Endothelial cell of umbilical vein (primary cell): ENCODE measurements around the gene BAG5. TPM values are rescaled to one million over a fixed set of nuclear protein-coding genes. Genes with fewer than 3 reads are reported as not detected.

ENCODE experiments used
- BruUV-seq: library from RNA; stranded (reverse); fragments of 400-500 nt; replicated peaks from 2 replicates; lab custom pipeline; 2021; lab: Mats Ljungman, UMichigan
- CTCF ChIA-PET: fragments of 300-600, 350-600 bp; sonication (Branson Sonifier 250); formaldehyde crosslinking; loops from one replicate; lab custom pipeline; 2021; ENCODE audit warnings: antibody characterized with exemption, inconsistent platforms; lab: Charles Lee
- POLR2A ChIA-PET: fragments of 300-600, 350-600 bp; sonication (Branson Sonifier 250); formaldehyde crosslinking; loops from one replicate; lab custom pipeline; 2021; ENCODE audit warnings: antibody characterized with exemption, inconsistent platforms; lab: Charles Lee
- DNase-seq: peaks from one replicate; pipeline ENCODE4 v3.0.0-alpha.2; 2011; ENCODE audit warnings: low read depth, low spot score
- FAIRE-seq: peaks from 2 replicates; lab custom pipeline; 2011; peaks lifted over from hg19 to GRCh38; lab: Jason Lieb, UNC
- H2AFZ ChIP-seq: 2 replicates; pipeline ENCODE4 v1.6.0; 2012; ENCODE audit warnings: low read depth, low read length, control low read depth, inconsistent platforms
- H3K27ac ChIP-seq: 2 replicates; pipeline ENCODE4 v1.5.1; 2011; ENCODE audit warnings: low read depth, mild to moderate bottlenecking, control low read depth, low read length, moderate library complexity; ENCODE audit not compliant: insufficient read depth
- H3K27me3 ChIP-seq, 2 experiments: 2 replicates each; pipeline versions ENCODE4 v1.6.0 to v1.6.1; 2011; ENCODE audit warnings: low read length in 2 of 2, mixed read lengths in 1 of 2; ENCODE audit not compliant: control insufficient read depth in 2 of 2, insufficient read depth in 2 of 2
- H3K36me3 ChIP-seq, 2 experiments: 2 replicates in 1 of 2; 3 replicates in 1 of 2; pipeline ENCODE4 v1.5.1; 2011; ENCODE audit warnings: low read length in 2 of 2, mild to moderate bottlenecking in 1 of 2, moderate library complexity in 1 of 2; ENCODE audit not compliant: control insufficient read depth in 2 of 2, insufficient read depth in 2 of 2; ENCODE audit errors: extremely low read depth in 1 of 2
- H3K4me1 ChIP-seq: 3 replicates; pipeline ENCODE4 v1.5.1; 2011; ENCODE audit warnings: mild to moderate bottlenecking, low read length; ENCODE audit not compliant: control insufficient read depth, insufficient read depth; ENCODE audit errors: extremely low read depth
- H3K4me2 ChIP-seq: 2 replicates; pipeline ENCODE4 v1.6.1; 2011; ENCODE audit warnings: low read length, control low read depth, mixed read lengths; ENCODE audit not compliant: insufficient read depth
- H3K4me3 ChIP-seq, 3 experiments: fragments of 200-600 bp in 1 of 3; sonication (generic), shearing (Covaris generic) in 1 of 3; replicated peaks in 1 of 3; 2 replicates each; pipeline ENCODE4 v1.5.1; 2011 to 2016; ENCODE audit warnings: control low read depth in 3 of 3, low read length in 3 of 3, mild to moderate bottlenecking in 2 of 3, inconsistent platforms in 1 of 3, low read depth in 1 of 3, moderate library complexity in 1 of 3; ENCODE audit not compliant: insufficient read depth in 1 of 3
- H3K79me2 ChIP-seq: 2 replicates; pipeline ENCODE4 v1.6.0; 2012; ENCODE audit warnings: low read length, inconsistent platforms; ENCODE audit not compliant: control insufficient read depth, insufficient read depth
- H3K9ac ChIP-seq: replicated peaks from 2 replicates; pipeline ENCODE3; 2011; ENCODE audit warnings: low read length, control low read depth; ENCODE audit not compliant: insufficient read depth; ENCODE audit errors: extremely low read depth
- H3K9me1 ChIP-seq: replicated peaks from 3 replicates; pipeline ENCODE4 v1.6.0; 2011; ENCODE audit warnings: mild to moderate bottlenecking, low read length; ENCODE audit not compliant: control insufficient read depth, insufficient read depth; ENCODE audit errors: extremely low read depth
- H3K9me3 ChIP-seq: replicated peaks from 2 replicates; pipeline ENCODE4 v1.5.1; 2012; ENCODE audit warnings: low read length, inconsistent platforms; ENCODE audit not compliant: control insufficient read depth, insufficient read depth
- H4K20me1 ChIP-seq: replicated peaks from 2 replicates; pipeline ENCODE3; 2011; ENCODE audit warnings: mild to moderate bottlenecking, low read length; ENCODE audit not compliant: control insufficient read depth, insufficient read depth; ENCODE audit errors: extremely low read depth
- CTCF ChIP-seq, 2 donors: IDR thresholded peaks; 1 replicate in 1 of 2; 2 replicates in 1 of 2; pipeline ENCODE4 v1.5.1; 2011; ENCODE audit warnings: low read length in 2 of 2, mild to moderate bottlenecking in 2 of 2, moderate library complexity in 2 of 2, control low read depth in 1 of 2, inconsistent platforms in 1 of 2, low read depth in 1 of 2; ENCODE audit not compliant: insufficient read depth in 1 of 2; ENCODE audit errors: extremely low read depth in 1 of 2
- EZH2 ChIP-seq: IDR thresholded peaks from 2 replicates; pipeline ENCODE4 v1.6.1; 2012; ENCODE audit warnings: borderline replicate concordance, low read depth, mild to moderate bottlenecking, moderate library complexity, low read length, inconsistent platforms; ENCODE audit not compliant: severe bottlenecking
- FOS ChIP-seq: IDR thresholded peaks from 2 replicates; pipeline ENCODE4 v1.6.1; 2011; ENCODE audit warnings: mild to moderate bottlenecking, low read length, moderate library complexity, borderline replicate concordance; ENCODE audit not compliant: insufficient read depth
- GATA2 ChIP-seq: IDR thresholded peaks from 2 replicates; pipeline ENCODE4 v1.7.0; 2011; ENCODE audit warnings: low read depth, mild to moderate bottlenecking, moderate library complexity, mixed read lengths, low read length; ENCODE audit not compliant: insufficient read length, insufficient read depth
- JUN ChIP-seq: IDR thresholded peaks from 2 replicates; pipeline ENCODE4 v1.6.1; 2011; ENCODE audit warnings: borderline replicate concordance, low read depth; ENCODE audit not compliant: insufficient read length, insufficient read depth
- MAX ChIP-seq: IDR thresholded peaks from 2 replicates; pipeline ENCODE4 v1.6.1; 2011; ENCODE audit not compliant: insufficient read depth, insufficient read length
- MYC ChIP-seq: IDR thresholded peaks from one replicate; pipeline ENCODE4 v1.6.1; 2011; ENCODE audit warnings: mild to moderate bottlenecking, low read depth, low read length
- POLR2A ChIP-seq: IDR thresholded peaks from 2 replicates; pipeline ENCODE4 v1.6.1; 2012; ENCODE audit warnings: low read depth, mild to moderate bottlenecking, control low read depth, low read length
- POLR2AphosphoS5 ChIP-seq: IDR thresholded peaks from 2 replicates; pipeline ENCODE4 v1.6.1; 2012; ENCODE audit warnings: low read depth, mild to moderate bottlenecking, control low read depth, low read length, moderate library complexity; ENCODE audit not compliant: insufficient read depth
- dilution Hi-C: fragments of 300-500 bp; cut with MboI; formaldehyde crosslinking; loops from one replicate; pipeline ENCODE4 v1.15.0; 2019; ENCODE audit warnings: low sequenced_read_pairs; ENCODE audit not compliant: extremely low pct_ligation_motif_present
- intact Hi-C: fragments of 100-400 bp; cut with micrococcal nuclease; formaldehyde crosslinking; loops from one replicate; pipeline ENCODE4 v1.10.0; 2022
- polyA plus RNA-seq, 4 experiments: library from polyadenylated mRNA; depleted of rRNA in 3 of 4; stranded (reverse) in 3 of 4; unstranded in 1 of 4; fragments of >200 nt; gene quantifications; 2 replicates each; pipeline versions ENCODE4 v1.2.1 to v1.2.3, GENCODE V29; 2011 to 2012; ENCODE audit warnings: missing spikeins in 1 of 4
- small RNA-seq: library from RNA; depleted of rRNA; stranded (forward); fragments of <200 nt; gene quantifications from one replicate; pipeline ENCODE3, GENCODE V24; 2012; ENCODE audit warnings: low replicate concordance, low read depth; ENCODE audit not compliant: insufficient read depth, insufficient read length
- total RNA-seq: library from RNA; stranded (reverse); gene quantifications from 2 replicates; pipeline ENCODE4 v1.2.3, GENCODE V29; 2021

BAG5 gene
- total and polyA plus RNA-seq, 2 donors (not counting 3 experiments of a cell fraction or from before 2014, with no cell fraction given) = 6.3 to 32.5 TPM

DNA sequence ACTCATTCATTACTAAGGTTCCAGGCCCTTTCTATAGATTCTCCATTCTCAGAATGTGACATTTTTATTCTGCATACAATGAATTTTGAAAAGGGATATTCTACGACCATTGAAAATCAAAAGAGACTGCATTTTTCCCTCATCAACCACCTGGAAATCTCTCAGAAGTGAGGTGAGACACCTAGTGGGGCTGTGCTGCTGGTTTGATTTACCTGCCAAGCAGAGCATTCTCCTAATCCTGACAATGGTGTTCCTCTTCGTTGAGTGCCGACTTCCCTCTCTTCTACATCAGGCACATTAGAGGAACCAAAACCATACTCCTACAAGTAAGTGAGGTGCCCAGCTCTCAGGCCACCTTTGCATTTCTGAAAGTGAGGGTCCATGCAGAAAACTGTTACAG lies 54.7 kb downstream of the BAG5 start:
- intact Hi-C loops = no loop called here
- Histone ChIP-seq H3K4me1 (no peaks in the 10 kb centered on the region), H3K4me2 (no peak overlapping the region), H3K9me3 (no peaks in the 10 kb centered on the region), H3K36me3 (peaks cover 11 to 32% of the 10 kb centered on the region in 2 experiments), H3K4me3 (no peak overlapping the region), H3K9me1 (no peaks in the 10 kb centered on the region), H3K9ac (no peak overlapping the region), H3K27ac (no peak overlapping the region), H2AFZ (no peak overlapping the region), H4K20me1 (no peaks in the 10 kb centered on the region), H3K27me3 (no peaks in the 10 kb centered on the region), H3K79me2 (no peaks in the 10 kb centered on the region)
- dilution Hi-C loops = no loop called here
- ChIA-PET POLR2A (interaction anchor here (0.6 kb wide), 1 partner anchor 61 kb away, joined by 5 read pairs; no protein-coding TSS in a partner anchor), CTCF (interaction anchor here (1.2 kb wide), 2 partner anchors 11 to 33 kb away, joined by 4 to 8 read pairs; no protein-coding TSS in a partner anchor)
- DNase-seq (no peak), FAIRE-seq (no peak)
- BruUV-seq = no TSS peak
- no peak for TF ChIP-seq FOS
- TF ChIP-seq POLR2AphosphoS5 = no peak
- TF ChIP-seq POLR2A = no peak
- no peak for TF ChIP-seq GATA2
- TF ChIP-seq CTCF (IDR thresholded peaks at IDR 0.05; ENCODE audit: extremely low read depth in 1 of 2, insufficient read depth in 1 of 2, low read depth in 1 of 2, low read length in 2 of 2) = no peak
- no peak for TF ChIP-seq JUN
- no peak for TF ChIP-seq MYC
- TF ChIP-seq EZH2 = no peak
- TF ChIP-seq MAX = no peak

Small RNA genes within 50 kb of the gene (small RNA-seq; reads per million reads assigned to genes)
- not detected for gene RNU4-68P
- gene RNU7-160P = not detected

Other genes with a start within 250 kb of the BAG5 start
- 294 and 313 TPM in 2 replicates for gene EIF5, start 228.4 kb downstream of the BAG5 start, total RNA-seq
- 145 and 175 TPM in 2 replicates for gene EIF5, start 228.4 kb downstream of the BAG5 start, polyA plus RNA-seq
- 81.2 and 96.1 TPM in 2 replicates for gene MARK3, start 177.2 kb downstream of the BAG5 start, total RNA-seq
- gene MARK3, start 177.2 kb downstream of the BAG5 start, polyA plus RNA-seq = 43.7 and 46.6 TPM in 2 replicates
- gene CKB, start 39.8 kb downstream of the BAG5 start, total RNA-seq = 2.4 and 4.0 TPM in 2 replicates
- 6.9 and 10.0 TPM in 2 replicates for gene CKB, start 39.8 kb downstream of the BAG5 start, polyA plus RNA-seq
- 6.8 and 7.5 TPM in 2 replicates for gene TRMT61A, start 33.5 kb downstream of the BAG5 start, total RNA-seq
- gene TRMT61A, start 33.5 kb downstream of the BAG5 start, polyA plus RNA-seq = 10.6 and 12.8 TPM in 2 replicates
- 46.4 and 52.6 TPM in 2 replicates for gene COA8, start 303 bp upstream of the BAG5 start, total RNA-seq
- 9.6 and 19.1 TPM in 2 replicates for gene COA8, start 303 bp upstream of the BAG5 start, polyA plus RNA-seq
- 233 and 240 TPM in 2 replicates for gene KLC1, start 66.6 kb upstream of the BAG5 start, total RNA-seq
- gene KLC1, start 66.6 kb upstream of the BAG5 start, polyA plus RNA-seq = 124 and 128 TPM in 2 replicates
- 25.1 and 27.2 TPM in 2 replicates for gene XRCC3, start 152.8 kb upstream of the BAG5 start, total RNA-seq
- gene XRCC3, start 152.8 kb upstream of the BAG5 start, polyA plus RNA-seq = 13.4 and 13.6 TPM in 2 replicates
- gene ZFYVE21, start 153.2 kb upstream of the BAG5 start, total RNA-seq = 54.5 and 55.8 TPM in 2 replicates
- 98.3 and 126 TPM in 2 replicates for gene ZFYVE21, start 153.2 kb upstream of the BAG5 start, polyA plus RNA-seq